AG04450 (cell line): Measurements from ENCODE around the gene ZNF451. TPM values are rescaled to one million over a fixed set of nuclear protein-coding genes. Genes with fewer than 3 reads are reported as not detected.

ENCODE experiments used
- CTCF ChIA-PET: fragments of 300-600, 350-600 bp; formaldehyde crosslinking; extraction: SDS; loops from one replicate; lab custom pipeline; 2022; ENCODE audit warnings: antibody characterized with exemption, inconsistent platforms; lab: Charles Lee
- POLR2A ChIA-PET: fragments of 350-600 bp; formaldehyde crosslinking; extraction: SDS; loops from one replicate; lab custom pipeline; 2021; ENCODE audit warnings: antibody characterized with exemption, inconsistent platforms; lab: Yijun Ruan, JAX
- DNase-seq: peaks from one replicate; pipeline ENCODE4 v3.0.0-alpha.2; 2011; ENCODE audit warnings: low read depth, low spot score
- H3K27ac ChIP-seq: one replicate; pipeline ENCODE4 v1.5.1; 2012; ENCODE audit warnings: low read depth, low read length, control low read depth
- H3K27me3 ChIP-seq: one replicate; pipeline ENCODE4 v1.6.0; 2012; ENCODE audit warnings: low read length; ENCODE audit not compliant: control insufficient read depth, insufficient read depth
- H3K4me3 ChIP-seq: 2 replicates; pipeline ENCODE4 v1.5.1; 2011; ENCODE audit warnings: mild to moderate bottlenecking, low read depth, low read length, control low read depth
- H3K9me3 ChIP-seq: 2 replicates; pipeline ENCODE4 v1.5.1; 2012; ENCODE audit warnings: low read length; ENCODE audit not compliant: control insufficient read depth, insufficient read depth
- CTCF ChIP-seq: IDR thresholded peaks from 2 replicates; pipeline ENCODE4 v1.5.1; 2011; ENCODE audit warnings: low read depth, low read length, control low read depth, inconsistent platforms
- polyA plus RNA-seq: library from polyadenylated mRNA; depleted of rRNA; stranded (reverse); fragments of >200 nt; gene quantifications from 2 replicates; pipeline ENCODE4 v1.2.3, GENCODE V29; 2011

Gene ZNF451
- polyA plus RNA-seq, 1 experiment: 31.6 TPM

GRCh38 chr6:57195457-57195856 lies 105.5 kb downstream of the ZNF451 start:
- Histone ChIP-seq H3K27ac (no peak overlapping the region), H3K27me3 (no peaks in the 10 kb centered on the region), H3K4me3 (no peak overlapping the region), H3K9me3 (no peaks in the 10 kb centered on the region)
- POLR2A ChIA-PET: no interaction called here
- CTCF ChIA-PET: interaction anchor here (0.9 to 1.5 kb wide), 2 partner anchors 121 kb away, joined by 4 to 15 read pairs; partner anchors contain the start of gene PRIM2
- DNase-seq: no peak
- no peak for TF ChIP-seq CTCF

GRCh38 chr6:57198926-57199636 lies 109.1 kb downstream of the ZNF451 start:
- no peak for DNase-seq
- peak overlapping the region; percentile 33 for H3K27ac ChIP-seq
- ChIA-PET CTCF (interaction anchor here (0.7 to 1.6 kb wide), 2 partner anchors 59 to 117 kb away, joined by 4 read pairs; no protein-coding TSS in a partner anchor), POLR2A (interaction anchor here (0.9 to 1.3 kb wide), 2 partner anchors 23 to 116 kb away, joined by 3 to 4 read pairs; partner anchors contain the start of gene RAB23)
- no peaks in the 10 kb centered on the region for H3K27me3 ChIP-seq
- H3K4me3 ChIP-seq: no peak overlapping the region
- TF ChIP-seq CTCF: no peak
- no peaks in the 10 kb centered on the region for H3K9me3 ChIP-seq

GRCh38 chr6:57201718-57202117 lies 111.7 kb downstream of the ZNF451 start:
- POLR2A ChIA-PET: no interaction called here
- Histone ChIP-seq H3K27ac (no peak overlapping the region), H3K27me3 (no peaks in the 10 kb centered on the region), H3K4me3 (no peak overlapping the region), H3K9me3 (no peaks in the 10 kb centered on the region)
- no peak for DNase-seq
- CTCF ChIA-PET: interaction anchor here (1.7 kb wide), 1 partner anchor 114 kb away, joined by 6 read pairs; no protein-coding TSS in a partner anchor
- no peak for TF ChIP-seq CTCF

GRCh38 chr6:57205550-57206328 lies 115.8 kb downstream of the ZNF451 start:
- ChIA-PET CTCF (interaction anchor here (1.4 to 1.8 kb wide), 2 partner anchors 62 to 110 kb away, joined by 3 to 7 read pairs; no protein-coding TSS in a partner anchor), POLR2A (interaction anchor here (1.1 kb wide), 1 partner anchor 15 kb away, joined by 3 read pairs; no protein-coding TSS in a partner anchor)
- DNase-seq: no peak
- H3K27ac ChIP-seq: no peak overlapping the region
- H3K4me3 ChIP-seq: no peak overlapping the region
- TF ChIP-seq CTCF: no peak
- no peaks in the 10 kb centered on the region for H3K9me3 ChIP-seq
- no peaks in the 10 kb centered on the region for H3K27me3 ChIP-seq
